ENCODE measurements around the gene CEP295NL. TPM values are rescaled to one million over a fixed set of nuclear protein-coding genes. Genes with fewer than 3 reads are reported as not detected.

The CEP295NL gene, protein sequence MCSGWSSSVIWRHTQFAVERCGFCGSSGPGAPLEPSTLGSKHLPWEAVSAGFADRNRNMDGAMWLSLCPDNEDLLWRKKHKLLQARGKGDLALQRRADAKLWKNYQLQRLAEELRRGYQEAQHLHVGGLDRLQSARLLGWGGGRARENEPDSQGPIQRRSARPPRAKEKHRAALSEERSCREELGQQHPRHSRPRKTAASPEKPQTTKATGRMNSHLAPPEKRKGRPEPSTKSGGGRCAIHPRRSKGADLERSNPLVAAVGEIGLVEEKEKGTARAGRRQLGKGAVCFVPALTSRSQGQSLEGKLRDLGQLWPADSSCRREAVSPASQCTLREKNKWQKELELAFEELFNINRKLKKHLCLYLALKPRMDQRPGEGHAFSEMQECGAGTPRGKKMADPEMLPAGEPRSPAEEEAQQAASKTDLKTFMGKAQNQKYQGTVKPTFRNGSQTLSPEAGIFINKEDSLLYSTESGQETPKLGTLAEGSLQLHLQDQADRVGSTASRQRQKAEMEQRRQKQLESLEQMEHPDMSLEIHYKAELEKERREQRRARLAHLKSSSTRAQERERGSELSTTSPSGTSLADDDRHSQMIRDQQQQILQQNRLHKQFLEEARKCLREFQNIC
- not detected in 2 replicates for total RNA-seq

GRCh38 chr17:78903101-78903779, at the start of gene CEP295NL:
TSS of gene CEP295NL (minus strand) at chr17:78903201. CDS start at chr17:78901828, 1,373 bp downstream.

GRCh38 chr17:78925234-78925633, 22.2 kb upstream of the CEP295NL start, which contains the start of gene TIMP2:
TSS of gene TIMP2 (minus strand) at chr17:78925387. CDS start at chr17:78925088, 299 bp downstream.

DNA sequence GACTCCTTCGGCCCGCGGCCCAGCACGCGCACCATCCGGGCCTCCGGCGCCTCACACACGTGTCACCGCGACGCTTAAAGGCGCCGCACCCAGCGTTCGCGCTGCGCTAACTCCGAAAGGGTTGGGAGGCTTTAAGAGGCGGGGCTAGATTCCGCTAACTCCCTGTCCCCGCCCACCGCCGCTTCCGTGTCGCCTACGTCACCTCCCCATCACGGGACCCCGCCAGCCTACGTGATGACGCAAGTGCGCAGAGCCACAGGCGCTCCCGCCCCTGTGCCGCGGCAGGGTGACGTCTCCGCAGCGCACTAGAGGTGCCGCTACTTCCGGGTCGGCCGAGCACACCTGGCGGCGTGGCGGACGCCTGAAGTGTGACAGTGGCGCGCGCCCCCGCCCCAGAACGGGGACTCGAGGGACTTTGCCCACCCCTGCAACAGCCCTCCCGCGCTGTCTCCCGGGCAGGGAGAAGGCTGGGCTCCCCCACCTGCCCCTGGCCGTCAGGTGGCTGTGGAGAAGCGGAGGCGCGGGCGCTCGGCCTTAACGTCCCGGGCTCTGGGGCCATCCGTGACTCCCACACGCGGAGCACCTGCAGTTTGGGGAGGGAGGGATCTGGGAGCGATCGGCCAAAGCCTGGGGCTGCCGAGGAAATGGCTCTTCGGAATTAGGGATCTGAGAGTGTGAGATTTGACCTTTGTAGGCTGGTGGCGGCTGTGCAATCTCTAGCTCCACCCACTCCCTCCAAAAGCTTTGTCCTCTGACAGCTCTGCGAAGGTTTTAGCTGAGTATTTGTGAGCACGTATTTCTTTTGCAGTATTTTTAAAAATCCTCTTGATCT, 62.0 kb downstream of the CEP295NL start, which contains the start of gene USP36:
Gene USP36, minus strand, starts transcription at position 35 of the 832 bp plus-strand sequence. CDS start 4,451 bp downstream, outside the sequence.

Other genes starting within 250 kb of the CEP295NL start
- gene CYTH1, start 120.9 kb downstream of the CEP295NL start, total RNA-seq = 31.5 and 41.9 TPM in 2 replicates
- 12.9 and 17.2 TPM in 2 replicates for gene USP36, start 62.4 kb downstream of the CEP295NL start, total RNA-seq
- 6.2 and 9.9 TPM in 2 replicates for gene TIMP2, start 22.2 kb upstream of the CEP295NL start, total RNA-seq
- gene LGALS3BP, start 76.7 kb upstream of the CEP295NL start, total RNA-seq = 247 and 265 TPM in 2 replicates
- 52.5 and 69.6 TPM in 2 replicates for gene CANT1, start 106.6 kb upstream of the CEP295NL start, total RNA-seq
- 0.46 and 0.99 TPM in 2 replicates for gene C1QTNF1, start 121.0 kb upstream of the CEP295NL start, total RNA-seq
- 5.2 and 7.2 TPM in 2 replicates for gene ENGASE, start 171.6 kb upstream of the CEP295NL start, total RNA-seq

Data from airway epithelial cell (primary cell).